HUES48 (cell line): ENCODE results near the gene PRR33.

Experiments
- H3K27ac ChIP-seq: one replicate; pipeline ENCODE4 v1.7.0; 2013; ENCODE audit warnings: low read depth, low read length, inconsistent platforms
- H3K27me3 ChIP-seq: 2 replicates; pipeline ENCODE4 v1.6.1; 2013; ENCODE audit warnings: mild to moderate bottlenecking, low read length; ENCODE audit not compliant: control insufficient read depth, insufficient read depth
- H3K36me3 ChIP-seq: 2 replicates; pipeline ENCODE4 v1.6.1; 2013; ENCODE audit warnings: low read length; ENCODE audit not compliant: control insufficient read depth, insufficient read depth
- H3K4me1 ChIP-seq: 2 replicates; pipeline ENCODE4 v1.6.1; 2013; ENCODE audit warnings: mild to moderate bottlenecking, low read length; ENCODE audit not compliant: control insufficient read depth, insufficient read depth
- H3K4me3 ChIP-seq: 2 replicates; pipeline ENCODE4 v1.5.1; 2013; ENCODE audit warnings: mild to moderate bottlenecking, low read depth, low read length
- H3K9ac ChIP-seq: 2 replicates; pipeline ENCODE4 v1.6.1; 2013; ENCODE audit warnings: mild to moderate bottlenecking, low read depth, low read length, moderate library complexity
- H3K9me3 ChIP-seq: 2 replicates; pipeline ENCODE4 v1.6.1; 2013; ENCODE audit warnings: low read length; ENCODE audit not compliant: control insufficient read depth, insufficient read depth

The PRR33 gene

DNA sequence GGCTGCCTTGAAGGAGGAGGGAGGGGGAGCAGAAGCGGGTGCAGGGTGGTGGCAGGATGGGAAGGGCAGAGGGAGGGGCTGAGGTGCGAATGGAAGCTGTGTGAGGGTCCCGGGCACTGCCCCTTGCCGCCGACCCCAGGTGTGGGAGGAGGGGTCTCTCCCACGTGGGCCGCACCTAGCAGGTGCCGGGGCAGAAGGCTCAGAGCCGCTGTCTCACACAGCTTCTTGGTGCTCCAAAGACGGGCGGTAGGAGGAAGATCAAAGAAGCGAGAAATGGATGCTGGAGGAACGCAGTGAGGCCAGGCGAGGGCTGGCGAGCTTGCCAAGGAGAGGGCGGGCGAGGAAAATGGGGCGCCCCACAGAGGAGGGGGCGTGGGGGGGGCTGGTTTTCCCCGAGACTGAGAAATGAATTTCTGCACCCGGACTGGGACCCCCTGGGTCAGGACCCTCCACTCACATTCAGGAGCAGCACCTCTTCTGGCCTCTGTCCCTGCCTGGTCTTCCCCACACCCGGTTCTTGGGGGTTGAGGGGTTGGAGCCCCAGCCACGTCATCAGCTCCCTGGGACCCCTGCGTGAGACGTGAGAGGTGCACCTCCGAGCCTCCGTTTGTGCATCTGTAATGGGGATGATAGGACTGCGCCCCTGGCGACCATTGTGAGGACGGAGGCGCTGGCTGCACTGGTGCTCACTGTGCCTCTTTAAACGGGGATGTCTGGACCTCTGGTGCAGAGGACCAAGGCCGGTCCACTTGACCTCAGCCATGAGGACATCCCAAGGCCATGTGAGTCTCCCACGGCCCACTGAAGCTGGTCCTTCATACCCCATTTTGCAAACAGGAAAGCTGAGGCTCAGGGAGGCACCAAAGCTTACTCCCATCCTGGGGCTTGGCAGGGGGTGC, 22.0 kb downstream of the PRR33 start:
- Histone ChIP-seq H3K9me3 (no peaks in the 10 kb centered on the region), H3K27ac (no peak overlapping the region), H3K36me3 (no peaks in the 10 kb centered on the region), H3K4me3 (no peak overlapping the region), H3K4me1 (no peaks in the 10 kb centered on the region), H3K27me3 (no peaks in the 10 kb centered on the region), H3K9ac (no peak overlapping the region)

DNA sequence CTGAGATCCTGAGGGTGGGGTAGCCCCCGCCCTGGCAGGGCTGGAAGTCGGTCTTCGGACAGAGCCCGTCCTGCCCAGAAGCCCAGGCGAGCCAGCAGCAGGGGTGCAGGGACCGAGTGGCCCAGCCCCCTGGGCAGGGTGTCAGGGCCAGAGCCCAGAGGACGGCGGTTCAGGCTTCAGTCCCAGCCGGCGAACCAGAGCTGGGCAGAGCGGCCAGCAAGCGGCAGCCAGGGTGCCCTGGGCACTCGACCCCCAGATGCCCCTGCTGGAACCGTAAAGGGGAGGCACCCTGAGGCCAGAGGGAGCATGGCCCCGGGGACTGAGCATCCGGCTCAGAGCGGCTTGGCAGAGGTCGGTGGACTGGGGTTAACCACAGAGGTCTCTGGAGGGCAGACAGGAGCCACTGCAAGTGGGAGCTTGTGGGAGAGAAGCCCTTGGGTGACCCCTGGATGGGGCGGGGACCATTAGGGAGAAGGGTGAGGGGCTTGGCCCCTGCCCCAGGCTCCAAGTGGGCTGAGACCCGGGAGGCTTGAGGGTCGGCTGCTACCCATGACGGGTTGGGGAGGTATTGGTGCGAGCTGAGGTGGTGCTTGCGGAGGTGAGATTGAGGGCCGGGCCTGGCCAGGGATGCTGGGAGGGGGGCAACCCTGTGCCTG, 22.9 kb downstream of the PRR33 start:
- Histone ChIP-seq H3K4me1 (no peaks in the 10 kb centered on the region; the same call in 1 of the 2 replicates), H3K27me3 (no peaks in the 10 kb centered on the region), H3K36me3 (no peaks in the 10 kb centered on the region), H3K9ac (no peak overlapping the region), H3K4me3 (no peak overlapping the region), H3K9me3 (no peaks in the 10 kb centered on the region), H3K27ac (no peak overlapping the region)

DNA sequence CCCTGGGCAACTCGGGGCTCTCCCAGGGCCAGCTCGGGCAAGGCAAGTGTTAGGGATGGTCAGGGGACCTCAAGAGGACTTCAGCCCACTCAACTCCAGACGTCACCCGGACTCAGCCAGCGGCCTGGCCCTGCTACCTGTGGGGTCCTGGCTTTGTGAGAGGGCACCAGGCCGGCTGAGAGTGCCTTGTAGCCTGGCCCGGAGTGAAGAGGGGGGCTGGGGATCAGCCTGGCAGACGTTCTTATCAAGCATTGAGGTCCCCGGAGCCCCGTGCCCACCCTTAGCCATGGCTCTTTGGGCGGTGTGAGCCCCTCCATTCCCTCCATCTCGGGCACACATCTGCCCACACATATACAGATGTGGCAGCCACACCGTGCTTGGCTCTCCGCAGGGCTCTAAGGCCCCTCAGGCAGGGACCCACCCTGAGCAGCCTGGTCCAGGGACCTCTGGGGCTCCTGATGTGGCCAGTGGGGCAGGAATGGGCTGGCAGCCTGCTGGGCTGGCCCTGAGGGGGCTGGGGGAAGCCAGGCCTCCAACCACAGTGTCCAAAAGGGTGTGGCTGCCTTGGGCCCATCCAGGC, 23.5 kb downstream of the PRR33 start:
- Histone ChIP-seq H3K36me3 (no peaks in the 10 kb centered on the region), H3K4me1 (no peaks in the 10 kb centered on the region; the same call in 1 of the 2 replicates), H3K9ac (no peak overlapping the region), H3K27ac (no peak overlapping the region), H3K9me3 (no peaks in the 10 kb centered on the region), H3K4me3 (no peak overlapping the region), H3K27me3 (no peaks in the 10 kb centered on the region)

DNA sequence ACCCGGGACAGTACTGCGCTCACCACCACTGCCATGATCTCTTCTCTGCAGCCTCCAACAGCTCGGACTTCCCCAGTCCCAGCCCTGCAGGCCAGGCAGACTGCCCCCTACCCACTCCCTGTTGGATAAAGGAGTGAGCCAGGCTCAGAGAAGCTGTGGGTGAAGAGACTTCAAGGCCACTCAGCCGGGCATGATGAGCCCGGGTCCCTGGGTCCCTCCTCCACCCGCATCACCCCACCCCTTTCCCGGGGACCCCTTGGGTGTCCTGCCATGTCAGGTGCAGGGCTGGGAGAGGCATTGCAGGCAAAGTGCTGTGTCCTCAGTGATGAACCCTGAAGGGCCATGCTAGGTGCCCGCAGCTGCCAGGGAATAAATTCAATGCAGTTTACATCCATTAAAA, 24.3 kb downstream of the PRR33 start:
- Histone ChIP-seq H3K4me1 (no peaks in the 10 kb centered on the region; the same call in 1 of the 2 replicates), H3K27ac (no peak overlapping the region), H3K36me3 (no peaks in the 10 kb centered on the region), H3K9ac (no peak overlapping the region), H3K4me3 (no peak overlapping the region), H3K9me3 (no peaks in the 10 kb centered on the region), H3K27me3 (peaks cover 3% of the 10 kb centered on the region; the same call in 1 of the 2 replicates)

DNA sequence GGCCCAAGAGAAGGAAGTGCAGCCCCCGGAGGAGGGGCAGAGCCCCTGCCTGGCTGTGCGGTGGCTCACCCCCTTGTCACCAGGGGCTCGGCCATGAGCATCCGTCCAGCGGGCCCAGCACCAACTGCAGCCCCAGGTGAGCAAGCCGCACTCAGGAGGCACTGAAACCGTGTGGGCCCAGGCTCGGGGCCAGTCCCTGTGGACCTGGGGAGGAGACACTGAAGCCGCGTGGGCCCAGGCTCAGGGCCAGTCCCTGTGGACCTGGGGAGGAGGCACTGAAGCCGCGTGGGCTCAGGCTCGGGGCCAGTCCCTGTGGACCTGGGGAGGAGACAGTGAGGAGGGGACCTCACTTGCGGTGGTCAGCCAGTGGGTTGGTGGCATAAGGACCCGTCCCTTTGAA, 24.9 kb downstream of the PRR33 start:
- Histone ChIP-seq H3K27ac (no peak overlapping the region), H3K9ac (no peak overlapping the region), H3K27me3 (peaks cover 3% of the 10 kb centered on the region; the same call in 1 of the 2 replicates)

DNA sequence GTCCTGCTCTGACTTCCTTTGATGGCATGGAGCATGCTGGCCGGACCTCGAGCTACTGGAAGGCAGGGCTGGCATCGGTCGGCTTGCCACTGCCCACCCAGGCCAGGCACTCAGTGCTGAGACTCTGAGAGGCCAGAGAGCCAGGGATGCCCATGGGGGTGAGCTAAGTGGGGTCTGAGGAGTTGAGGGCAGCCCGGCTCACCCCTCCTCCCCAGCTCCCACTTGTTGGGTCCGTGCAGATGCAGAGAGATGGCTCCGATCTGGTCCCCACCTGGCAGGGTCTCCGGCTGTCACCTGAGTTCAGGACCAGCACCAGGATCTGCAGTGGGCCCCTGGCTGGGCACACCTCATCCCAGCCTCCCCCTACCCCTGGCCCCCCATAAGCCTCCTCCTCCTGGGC, 25.5 kb downstream of the PRR33 start:
- no peaks in the 10 kb centered on the region; the same call in 1 of the 2 replicates for H3K4me1 ChIP-seq
- no peak overlapping the region for H3K27ac ChIP-seq
- no peak overlapping the region for H3K4me3 ChIP-seq
- H3K27me3 ChIP-seq, result peaks cover 3% of the 10 kb centered on the region; the same call in 1 of the 2 replicates
- no peaks in the 10 kb centered on the region for H3K36me3 ChIP-seq
- H3K9me3 ChIP-seq, result no peaks in the 10 kb centered on the region
- no peak overlapping the region for H3K9ac ChIP-seq

More for the DNA sequence above, 24.9 kb downstream of the PRR33 start:
- Histone ChIP-seq H3K4me1 (no peaks in the 10 kb centered on the region; the same call in 1 of the 2 replicates), H3K9me3 (no peaks in the 10 kb centered on the region), H3K36me3 (no peaks in the 10 kb centered on the region), H3K4me3 (no peak overlapping the region)

DNA sequence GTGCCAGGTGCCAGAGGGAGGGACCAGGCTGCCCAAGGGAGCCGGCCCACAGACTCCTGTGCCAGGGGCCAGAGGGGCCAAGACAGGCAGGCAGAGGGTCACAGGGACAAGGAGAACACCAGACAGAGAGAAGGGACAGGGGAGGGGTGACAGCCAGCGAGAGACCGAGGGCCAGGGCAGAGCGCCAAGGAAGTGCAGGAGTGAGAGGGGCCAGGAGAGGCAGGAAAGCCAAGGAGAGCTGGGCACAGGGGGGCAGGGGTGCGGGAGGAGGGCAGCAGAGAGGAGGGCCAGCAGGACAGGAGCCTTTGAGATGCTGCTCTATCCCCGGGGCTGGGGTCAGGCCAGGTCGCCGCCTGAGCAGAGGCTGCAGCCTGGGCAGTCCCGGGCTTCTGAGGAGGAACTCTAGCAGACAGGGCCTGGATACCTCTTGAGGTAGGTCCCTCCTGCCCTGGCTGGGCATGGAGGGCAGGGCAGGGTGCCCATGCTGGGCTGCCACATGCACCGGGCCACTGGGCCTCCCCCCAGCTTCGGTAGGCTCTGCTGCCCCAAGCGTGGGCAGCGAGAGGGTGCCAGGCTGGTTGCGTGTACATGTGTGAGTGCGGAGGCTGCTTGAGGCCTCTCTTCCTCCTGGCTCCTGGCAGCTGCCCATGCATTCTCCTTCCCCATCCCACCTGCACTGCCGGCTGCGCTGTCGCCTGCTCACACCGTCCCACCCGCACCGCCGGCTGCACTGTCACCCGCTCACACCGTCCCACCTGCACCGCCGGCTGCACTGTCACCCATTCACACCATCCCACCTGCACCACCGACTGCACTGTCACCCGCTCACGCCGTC, 26.6 kb downstream of the PRR33 start:
- no peak overlapping the region for H3K4me3 ChIP-seq
- H3K9me3 ChIP-seq, result no peaks in the 10 kb centered on the region
- peaks cover 3% of the 10 kb centered on the region; the same call in 1 of the 2 replicates for H3K27me3 ChIP-seq
- no peaks in the 10 kb centered on the region for H3K36me3 ChIP-seq
- no peak overlapping the region for H3K27ac ChIP-seq
- H3K4me1 ChIP-seq, result no peaks in the 10 kb centered on the region; the same call in 1 of the 2 replicates
- no peak overlapping the region for H3K9ac ChIP-seq

DNA sequence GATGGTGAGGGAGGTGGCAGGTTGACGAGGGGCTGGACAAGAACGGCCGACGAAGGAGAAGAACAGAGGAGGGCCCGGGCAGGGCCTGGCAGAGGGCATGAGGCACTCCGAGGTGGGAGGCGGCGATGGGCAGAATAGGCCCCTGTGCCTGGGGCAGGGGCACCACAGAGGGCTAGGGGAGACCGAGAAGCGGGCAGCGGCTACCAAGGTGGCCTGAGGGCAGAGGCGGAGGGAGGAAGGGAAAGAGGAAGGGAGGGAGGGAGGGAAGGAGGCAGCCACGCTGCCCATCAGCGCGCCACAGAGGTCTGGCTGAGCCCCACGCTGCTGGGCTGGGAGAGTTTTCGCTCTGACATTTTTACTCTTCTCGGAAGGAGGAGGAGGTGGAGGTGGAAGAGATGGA, 27.5 kb downstream of the PRR33 start:
- Histone ChIP-seq H3K9ac (no peak overlapping the region), H3K27ac (no peak overlapping the region), H3K4me1 (no peaks in the 10 kb centered on the region; the same call in 1 of the 2 replicates)

DNA sequence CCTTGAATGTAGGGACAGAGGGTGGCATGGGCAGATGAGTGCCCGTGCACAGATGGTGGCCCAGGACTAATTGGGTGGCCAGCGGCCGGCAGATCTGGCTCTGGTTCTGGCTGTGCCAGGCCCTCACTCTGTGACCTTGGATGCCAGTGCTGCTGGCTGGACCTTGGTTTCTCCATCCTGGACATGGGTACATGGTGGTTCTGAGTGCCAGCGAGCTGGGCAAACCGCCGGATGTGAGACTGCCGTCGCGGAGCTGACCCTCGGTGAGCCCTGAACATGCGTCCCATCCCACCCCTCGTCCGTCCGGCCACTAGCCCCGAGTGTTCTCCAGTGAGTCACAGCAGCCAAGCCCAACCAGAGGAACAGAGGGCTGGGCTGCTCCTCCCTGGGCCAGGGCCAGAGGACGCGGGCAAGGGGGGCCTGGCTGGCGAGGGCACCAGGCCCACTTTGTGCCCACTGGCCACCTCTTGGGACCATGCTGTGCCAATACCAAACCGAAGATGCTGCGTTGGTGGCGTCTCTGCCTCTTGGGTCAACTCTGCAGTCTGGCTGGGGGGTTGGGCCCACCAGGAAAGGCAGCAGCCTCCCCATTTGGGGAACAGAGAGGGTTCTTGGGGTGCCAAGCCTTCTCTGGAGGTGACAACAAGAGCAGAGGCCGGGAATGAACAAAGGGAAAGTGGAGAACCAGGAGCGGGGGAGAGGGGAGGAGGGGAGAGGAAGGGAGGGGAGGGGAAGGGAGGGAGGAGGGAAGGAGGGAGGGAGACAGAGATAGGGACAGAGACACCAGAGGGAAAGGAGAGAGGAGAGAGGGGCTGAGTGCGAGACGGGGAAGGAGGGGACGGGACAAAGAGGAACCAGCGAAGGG, 28.1 kb downstream of the PRR33 start:
- H3K27me3 ChIP-seq, result peaks cover 3% of the 10 kb centered on the region; the same call in 1 of the 2 replicates
- H3K27ac ChIP-seq, result no peak overlapping the region
- no peak overlapping the region for H3K9ac ChIP-seq
- no peak overlapping the region for H3K4me3 ChIP-seq
- no peaks in the 10 kb centered on the region; the same call in 1 of the 2 replicates for H3K4me1 ChIP-seq
- H3K9me3 ChIP-seq, result no peaks in the 10 kb centered on the region
- no peaks in the 10 kb centered on the region for H3K36me3 ChIP-seq

More for the DNA sequence above, 27.5 kb downstream of the PRR33 start:
- no peak overlapping the region for H3K4me3 ChIP-seq
- H3K36me3 ChIP-seq, result no peaks in the 10 kb centered on the region
- peaks cover 3% of the 10 kb centered on the region; the same call in 1 of the 2 replicates for H3K27me3 ChIP-seq
- H3K9me3 ChIP-seq, result no peaks in the 10 kb centered on the region
